AG08396 (cell line): ENCODE data around the gene ST6GALNAC3.
"Not testable (repeated sequence)": the region's sequence is repeated elsewhere in the genome, so short reads cannot be mapped to it uniquely, and the experiment has no call there.

Experiments
- DNase-seq: peaks from one replicate; pipeline ENCODE4 v3.0.0; 2012; ENCODE audit warnings: low spot score, mixed read lengths

Gene ST6GALNAC3

GRCh38 chr1:76109404-76109803 is 34.9 kb downstream of the ST6GALNAC3 start:
- no peak for DNase-seq

- DNase-seq, result no peak
These were observed 35.5 kb downstream of the ST6GALNAC3 start for GRCh38 chr1:76109901-76110560.

GRCh38 chr1:76110666-76111065 is 36.1 kb downstream of the ST6GALNAC3 start:
- no peak for DNase-seq

- not testable (repeated sequence) for DNase-seq
These were observed 37.8 kb downstream of the ST6GALNAC3 start for GRCh38 chr1:76112321-76112720.

- no peak for DNase-seq
These were observed 38.9 kb downstream of the ST6GALNAC3 start for GRCh38 chr1:76113446-76113845.

GRCh38 chr1:76115171-76115570 is 40.6 kb downstream of the ST6GALNAC3 start:
- no peak for DNase-seq

GRCh38 chr1:76121850-76122249 is 47.3 kb downstream of the ST6GALNAC3 start:
- no peak for DNase-seq

- DNase-seq, result no peak
These were observed 47.7 kb downstream of the ST6GALNAC3 start for GRCh38 chr1:76122271-76122670.

- not testable (repeated sequence) for DNase-seq
These were observed 49.0 kb downstream of the ST6GALNAC3 start for GRCh38 chr1:76123411-76124064.

GRCh38 chr1:76124196-76124595 is 49.6 kb downstream of the ST6GALNAC3 start:
- DNase-seq, result no peak

- DNase-seq, result no peak
These were observed 51.1 kb downstream of the ST6GALNAC3 start for GRCh38 chr1:76125473-76126219.

GRCh38 chr1:76128096-76128495 is 53.5 kb downstream of the ST6GALNAC3 start:
- DNase-seq, result no peak

- no peak for DNase-seq
These were observed 55.2 kb downstream of the ST6GALNAC3 start for GRCh38 chr1:76129731-76130130.

GRCh38 chr1:76130992-76131391 is 56.4 kb downstream of the ST6GALNAC3 start:
- DNase-seq, result no peak

- no peak for DNase-seq
These were observed 59.4 kb downstream of the ST6GALNAC3 start for GRCh38 chr1:76133977-76134376.

GRCh38 chr1:76135835-76136234 is 61.3 kb downstream of the ST6GALNAC3 start:
- DNase-seq, result no peak

- no peak for DNase-seq
These were observed 62.3 kb downstream of the ST6GALNAC3 start for GRCh38 chr1:76136894-76137293.

- DNase-seq, result no peak
These were observed 63.2 kb downstream of the ST6GALNAC3 start for GRCh38 chr1:76137746-76138145.

GRCh38 chr1:76138217-76138616 is 63.7 kb downstream of the ST6GALNAC3 start:
- DNase-seq, result no peak

- DNase-seq, result no peak
These were observed 65.7 kb downstream of the ST6GALNAC3 start for GRCh38 chr1:76140227-76140626.

- DNase-seq, result no peak
These were observed 67.4 kb downstream of the ST6GALNAC3 start for GRCh38 chr1:76141929-76142328.

- no peak for DNase-seq
These were observed 68.4 kb downstream of the ST6GALNAC3 start for GRCh38 chr1:76142771-76143540.
